Neural cell (in vitro differentiated cells): ENCODE measurements around the gene DCPS. TPM values are rescaled to one million over a fixed set of nuclear protein-coding genes. Genes with fewer than 3 reads are reported as not detected.

ENCODE experiments used
- H2AFZ ChIP-seq: fragments of 200-600, 300-800 bp; sonication (generic), shearing (Covaris generic); 2 replicates; pipeline ENCODE4 v1.6.0; 2014; ENCODE audit warnings: low read depth, mild to moderate bottlenecking, antibody characterized with exemption, low read length, moderate library complexity
- H3F3A ChIP-seq: fragments of 200-600 bp; shearing (Covaris generic); 2 replicates; pipeline ENCODE4 v1.6.1; 2016; ENCODE audit warnings: mild to moderate bottlenecking, moderate library complexity, mixed read lengths, antibody characterized with exemption, low read length; ENCODE audit not compliant: insufficient read depth, poor library complexity, severe bottlenecking
- H3K27ac ChIP-seq: fragments of 200-600, 300-800 bp; sonication (generic), shearing (Covaris generic); 2 replicates; pipeline ENCODE4 v1.5.1; 2014; ENCODE audit warnings: mild to moderate bottlenecking, low read length, moderate library complexity
- H3K27me3 ChIP-seq: fragments of 300-800, 200-600 bp; sonication (generic), shearing (Covaris generic); 2 replicates; pipeline ENCODE4 v1.6.0; 2014; ENCODE audit warnings: mild to moderate bottlenecking, low read depth, low read length, moderate library complexity; ENCODE audit not compliant: insufficient read depth
- H3K36me3 ChIP-seq: fragments of 300-800, 200-600 bp; sonication (generic), shearing (Covaris generic); 2 replicates; pipeline ENCODE4 v1.5.1; 2014; ENCODE audit warnings: mild to moderate bottlenecking, antibody characterized with exemption, low read length, moderate library complexity; ENCODE audit not compliant: insufficient read depth
- H3K4me2 ChIP-seq: fragments of 300-800, 200-600 bp; sonication (generic), shearing (Covaris generic); 2 replicates; pipeline ENCODE4 v1.6.0; 2014; ENCODE audit warnings: mild to moderate bottlenecking, low read length
- H3K4me3 ChIP-seq: fragments of 300-800, 200-600 bp; sonication (generic), shearing (Covaris generic); 2 replicates; pipeline ENCODE4 v1.5.1; 2014; ENCODE audit warnings: mild to moderate bottlenecking, low read length, moderate library complexity
- H3K79me2 ChIP-seq: fragments of 200-600 bp; shearing (Covaris generic); replicated peaks from 2 replicates; pipeline ENCODE4 v1.6.0; 2014; ENCODE audit warnings: mild to moderate bottlenecking, low read length, moderate library complexity; ENCODE audit not compliant: insufficient read depth
- H3K9ac ChIP-seq: fragments of 300-800, 200-600 bp; sonication (generic), shearing (Covaris generic); 2 replicates; pipeline ENCODE4 v1.6.1; 2016; ENCODE audit warnings: mild to moderate bottlenecking, low read length, mixed read lengths
- H3K9me2 ChIP-seq: fragments of 200-600 bp; shearing (Covaris generic); 2 replicates; pipeline ENCODE4 v1.6.1; 2016; ENCODE audit warnings: mild to moderate bottlenecking, low read length, mixed read lengths; ENCODE audit not compliant: insufficient read depth
- H3K9me3 ChIP-seq: fragments of 200-600, 300-800 bp; sonication (generic), shearing (Covaris generic); 2 replicates; pipeline ENCODE4 v1.6.1; 2016; ENCODE audit warnings: mild to moderate bottlenecking, mixed run types, low read length, moderate library complexity, mixed read lengths
- H4K20me1 ChIP-seq: fragments of 200-600 bp; shearing (Covaris generic); 2 replicates; pipeline ENCODE4 v1.6.1; 2016; ENCODE audit warnings: mild to moderate bottlenecking, mixed run types; ENCODE audit not compliant: insufficient read depth
- CTCF ChIP-seq: fragments of 450-650 bp; IDR thresholded peaks from 2 replicates; pipeline ENCODE4 v1.5.1; 2014; ENCODE audit warnings: antibody characterized with exemption, mild to moderate bottlenecking, moderate library complexity; ENCODE audit not compliant: poor library complexity, severe bottlenecking
- EP300 ChIP-seq: fragments of 450-650 bp; conservative IDR thresholded peaks from 2 replicates; pipeline ENCODE4 v1.6.1; 2014; ENCODE audit warnings: antibody characterized with exemption, mild to moderate bottlenecking, moderate library complexity; ENCODE audit not compliant: poor library complexity, severe bottlenecking
- EZH2 ChIP-seq: fragments of 200-600, 300-800 bp; shearing (Covaris generic), sonication (generic); IDR thresholded peaks from 2 replicates; pipeline ENCODE4 v1.6.1; 2014; ENCODE audit warnings: antibody characterized with exemption, low read length, borderline replicate concordance, mild to moderate bottlenecking; ENCODE audit not compliant: insufficient read depth, poor library complexity, severe bottlenecking
- MXI1 ChIP-seq: fragments of 450-650 bp; conservative IDR thresholded peaks from 2 replicates; pipeline ENCODE4 v1.6.1; 2014; ENCODE audit warnings: antibody characterized with exemption, mild to moderate bottlenecking; ENCODE audit not compliant: poor library complexity, severe bottlenecking
- POLR2AphosphoS5 ChIP-seq: IDR thresholded peaks from 2 replicates; pipeline ENCODE4 v1.6.1; 2012
- RAD21 ChIP-seq: fragments of 450-650 bp; conservative IDR thresholded peaks from 2 replicates; pipeline ENCODE4 v1.6.1; 2014; ENCODE audit warnings: antibody characterized with exemption, mild to moderate bottlenecking, moderate library complexity
- REST ChIP-seq: IDR thresholded peaks from 2 replicates; pipeline ENCODE4 v1.6.1; 2012; ENCODE audit warnings: borderline replicate concordance
- SMC3 ChIP-seq: fragments of 450-650 bp; conservative IDR thresholded peaks from 2 replicates; pipeline ENCODE4 v1.6.1; 2014; ENCODE audit warnings: antibody characterized with exemption, mild to moderate bottlenecking, moderate library complexity; ENCODE audit not compliant: poor library complexity
- TAF1 ChIP-seq: IDR thresholded peaks from 2 replicates; pipeline ENCODE4 v1.6.1; 2012; ENCODE audit warnings: low read depth
- polyA plus RNA-seq: library from polyadenylated mRNA; depleted of rRNA; stranded (reverse); fragments of >200 nt; gene quantifications from 2 replicates; pipeline ENCODE4 v1.2.3, GENCODE V29; 2014

Gene DCPS
- polyA plus RNA-seq, 1 donor from 2014 or later: 6.4 TPM

GRCh38 chr11:126370016-126370415, 66.2 kb downstream of the DCPS start:
- Histone ChIP-seq H3K36me3 (no peaks in the 10 kb centered on the region), H2AFZ (no peak overlapping the region), H3K9ac (no peak overlapping the region), H3K27ac (no peak overlapping the region), H3K79me2 (no peaks in the 10 kb centered on the region), H3F3A (no peaks in the 10 kb centered on the region), H3K4me2 (no peak overlapping the region), H4K20me1 (no peaks in the 10 kb centered on the region), H3K9me2 (no peaks in the 10 kb centered on the region), H3K4me3 (no peak overlapping the region), H3K27me3 (no peaks in the 10 kb centered on the region), H3K9me3 (no peaks in the 10 kb centered on the region)
- TF ChIP-seq POLR2AphosphoS5 (no peak), RAD21 (no peak), REST (no peak), CTCF (no peak), MXI1 (no peak)

- no peak overlapping the region for H2AFZ ChIP-seq
Observed at GRCh38 chr11:126371595-126371994, 67.7 kb downstream of the DCPS start.

More at GRCh38 chr11:126371595-126371994, 67.7 kb downstream of the DCPS start:
- H3K27me3 ChIP-seq: no peaks in the 10 kb centered on the region
- H3K36me3 ChIP-seq: no peaks in the 10 kb centered on the region
- H3K79me2 ChIP-seq: no peaks in the 10 kb centered on the region
- no peak overlapping the region for H3K9ac ChIP-seq
- no peak overlapping the region for H3K4me3 ChIP-seq
- no peak overlapping the region for H3K27ac ChIP-seq
- H3F3A ChIP-seq: no peaks in the 10 kb centered on the region
- no peaks in the 10 kb centered on the region for H3K9me3 ChIP-seq
- H3K9me2 ChIP-seq: no peaks in the 10 kb centered on the region
- H3K4me2 ChIP-seq: no peak overlapping the region
- TF ChIP-seq EZH2: no peak
- no peak for TF ChIP-seq CTCF
- TF ChIP-seq TAF1: no peak
- no peak for TF ChIP-seq SMC3
- no peak for TF ChIP-seq RAD21
- TF ChIP-seq EP300: no peak
- no peak for TF ChIP-seq POLR2AphosphoS5
- TF ChIP-seq MXI1: no peak
- no peak for TF ChIP-seq REST
- no peaks in the 10 kb centered on the region for H4K20me1 ChIP-seq
